SJCRH30 (cell line): Measurements from ENCODE around the gene PRKX. TPM values are rescaled to one million over a fixed set of nuclear protein-coding genes. Genes with fewer than 3 reads are reported as not detected.
"Not testable (repeated sequence)": the region's sequence is repeated elsewhere in the genome, so short reads cannot be mapped to it uniquely, and the experiment has no call there.

Experiments used
- DNase-seq, 2 experiments: peaks; one replicate each; pipeline ENCODE4 v3.0.0-alpha.2; 2015 to 2020
- H3K27ac ChIP-seq: fragments of 250-450 bp; sonication (Bioruptor Pico); 2 replicates; pipeline ENCODE4 v1.5.1; 2020; ENCODE audit warnings: mild to moderate bottlenecking, moderate library complexity
- H3K27me3 ChIP-seq: fragments of 250-450 bp; sonication (Bioruptor Pico); 2 replicates; pipeline ENCODE4 v1.5.1; 2020; ENCODE audit warnings: mild to moderate bottlenecking, moderate library complexity
- H3K36me3 ChIP-seq: fragments of 250-450 bp; sonication (Bioruptor Pico); 2 replicates; pipeline ENCODE4 v1.5.1; 2020; ENCODE audit warnings: mild to moderate bottlenecking, moderate library complexity
- H3K4me1 ChIP-seq: fragments of 250-450 bp; sonication (Bioruptor Pico); 2 replicates; pipeline ENCODE4 v1.5.1; 2020; ENCODE audit warnings: mild to moderate bottlenecking, moderate library complexity
- H3K4me3 ChIP-seq: fragments of 250-450 bp; sonication (Bioruptor Pico); 2 replicates; pipeline ENCODE4 v1.5.1; 2020; ENCODE audit warnings: mild to moderate bottlenecking, moderate library complexity
- H3K9me3 ChIP-seq: fragments of 250-450 bp; sonication (Bioruptor Pico); replicated peaks from 2 replicates; pipeline ENCODE4 v1.5.1; 2020; ENCODE audit warnings: mild to moderate bottlenecking, moderate library complexity
- total RNA-seq: library from RNA; depleted of rRNA; stranded (reverse); fragments of >200 nt; shearing (Covaris generic); gene quantifications from 2 replicates; pipeline ENCODE4 v1.2.3, GENCODE V29; 2014

PRKX gene
- total RNA-seq, 1 experiment from 2014 or later, result 57.4 TPM

DNA sequence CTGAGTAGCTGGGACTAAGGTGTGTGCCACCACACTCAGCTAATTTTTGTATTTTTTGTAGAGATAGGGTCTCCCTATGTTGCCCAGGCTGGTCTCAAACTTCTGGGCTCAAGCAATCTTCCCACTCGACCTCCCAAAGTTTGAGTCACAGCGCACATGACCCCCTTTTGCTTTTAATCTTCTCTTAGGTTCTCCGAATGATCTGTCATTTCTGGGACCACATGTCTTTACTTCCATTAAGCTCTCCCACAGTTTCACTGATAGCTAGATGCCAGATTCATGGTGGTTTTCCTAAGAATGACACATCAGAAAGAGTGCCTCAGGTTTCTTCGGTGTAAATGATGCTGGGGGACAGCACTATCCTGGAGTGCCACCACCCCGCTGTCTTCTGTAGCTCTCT is 17.9 kb downstream of the PRKX start:
- Histone ChIP-seq H3K4me1 (peaks cover 23% of the 10 kb centered on the region), H3K9me3 (no peaks in the 10 kb centered on the region), H3K27me3 (no peaks in the 10 kb centered on the region), H3K27ac (no peak overlapping the region), H3K36me3 (no peaks in the 10 kb centered on the region), H3K4me3 (no peak overlapping the region)
- no peak for DNase-seq

DNA sequence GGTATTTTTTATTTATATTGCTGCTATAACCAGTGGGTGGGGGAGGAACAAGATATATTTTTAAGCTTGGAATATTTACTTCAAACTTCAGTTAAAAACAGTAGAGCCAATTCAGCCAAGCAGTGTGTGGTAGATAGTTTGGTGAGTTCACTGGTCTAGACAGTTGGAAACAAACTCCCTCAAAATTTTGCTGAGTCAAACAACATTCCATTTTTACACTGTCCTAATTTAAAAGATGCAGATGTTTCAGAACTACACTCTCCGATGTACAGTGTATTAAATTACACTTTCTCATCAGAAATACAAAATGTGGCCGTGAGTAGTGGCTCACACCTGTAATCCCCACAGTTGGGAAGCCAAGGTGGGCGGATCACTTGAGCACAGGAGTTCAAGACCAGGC is 23.3 kb downstream of the PRKX start:
- H3K36me3 ChIP-seq, result no peaks in the 10 kb centered on the region
- peaks cover 4% of the 10 kb centered on the region; the same call in 1 of the 2 replicates for H3K4me1 ChIP-seq
- no peaks in the 10 kb centered on the region for H3K9me3 ChIP-seq
- no peak for DNase-seq
- H3K27me3 ChIP-seq, result no peaks in the 10 kb centered on the region
- no peak overlapping the region for H3K4me3 ChIP-seq
- no peak overlapping the region for H3K27ac ChIP-seq

DNA sequence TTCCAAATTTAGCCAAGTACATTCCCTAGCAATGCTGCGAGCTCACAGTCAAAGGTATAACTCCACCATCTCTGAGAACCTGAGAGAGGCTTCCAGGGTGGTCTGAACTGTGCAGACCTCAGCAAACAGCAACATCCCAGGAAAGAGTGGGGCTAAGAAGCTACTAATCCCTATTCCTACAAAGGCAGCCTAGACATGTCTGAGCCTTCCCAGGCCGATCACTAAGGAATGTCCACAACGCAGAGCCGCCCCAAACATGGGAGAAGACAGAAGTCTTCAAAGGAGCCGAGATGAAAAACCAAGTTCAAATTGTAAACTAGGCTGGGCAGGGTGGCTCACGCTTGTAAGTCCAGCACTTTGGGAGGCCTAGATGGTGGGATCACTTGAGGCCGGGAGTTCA is 30.2 kb downstream of the PRKX start:
- peak; percentile 62 to 68 for DNase-seq
- not testable (repeated sequence) for H3K9me3 ChIP-seq, H3K4me3 ChIP-seq, H3K27me3 ChIP-seq, H3K36me3 ChIP-seq
- Histone ChIP-seq H3K4me1 (peaks cover 36% of the 10 kb centered on the region), H3K27ac (peak overlapping the region; percentile 29; the same call in 1 of the 2 replicates)

DNA sequence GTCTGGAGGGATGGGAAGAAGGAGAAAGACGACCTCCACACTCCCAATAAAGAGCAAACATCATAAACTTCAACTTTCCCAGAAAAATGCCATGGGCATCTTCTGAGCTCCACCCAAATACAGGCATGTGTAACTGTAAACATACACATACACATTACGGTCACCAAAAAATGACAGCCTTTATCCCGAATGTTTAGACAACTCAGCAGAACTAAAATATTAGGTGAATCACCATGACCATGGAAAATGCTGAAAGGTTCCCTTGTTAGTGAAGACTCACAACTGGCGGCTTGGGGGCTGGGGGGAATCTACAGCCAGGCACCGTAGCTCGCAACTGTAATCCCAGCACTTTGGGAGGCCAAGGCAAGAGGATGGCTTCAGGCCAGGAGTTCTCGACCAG is 33.0 kb downstream of the PRKX start:
- no peaks in the 10 kb centered on the region for H3K36me3 ChIP-seq
- peak overlapping the region; percentile 90 for H3K27ac ChIP-seq
- no peaks in the 10 kb centered on the region for H3K9me3 ChIP-seq
- H3K27me3 ChIP-seq, result no peaks in the 10 kb centered on the region
- H3K4me3 ChIP-seq, result no peak overlapping the region
- DNase-seq, result peak; percentile 87 to 92
- peaks cover 32% of the 10 kb centered on the region for H3K4me1 ChIP-seq

DNA sequence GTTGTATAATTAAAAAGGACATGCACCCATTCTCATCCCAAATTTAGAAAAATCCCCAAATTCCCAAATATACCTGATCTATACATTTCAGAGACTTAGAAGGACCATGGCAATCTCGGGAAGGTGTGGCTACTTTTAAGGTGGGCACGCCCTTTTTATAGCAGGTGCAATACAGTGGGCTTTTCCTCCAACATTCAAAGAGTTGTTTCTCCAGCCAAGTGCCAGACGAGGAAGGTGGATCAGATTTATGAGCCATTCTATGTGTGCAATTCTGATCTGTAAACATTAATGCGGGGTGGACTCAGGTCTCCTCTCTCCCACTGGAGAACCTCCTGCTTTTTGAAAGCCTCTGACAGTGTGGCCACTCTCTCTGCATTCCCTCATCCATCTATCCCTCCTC is 33.8 kb downstream of the PRKX start:
- Histone ChIP-seq H3K9me3 (no peaks in the 10 kb centered on the region), H3K27me3 (no peaks in the 10 kb centered on the region), H3K4me1 (peaks cover 32% of the 10 kb centered on the region), H3K4me3 (no peak overlapping the region), H3K36me3 (no peaks in the 10 kb centered on the region), H3K27ac (peak overlapping the region; percentile 90)
- no peak for DNase-seq

DNA sequence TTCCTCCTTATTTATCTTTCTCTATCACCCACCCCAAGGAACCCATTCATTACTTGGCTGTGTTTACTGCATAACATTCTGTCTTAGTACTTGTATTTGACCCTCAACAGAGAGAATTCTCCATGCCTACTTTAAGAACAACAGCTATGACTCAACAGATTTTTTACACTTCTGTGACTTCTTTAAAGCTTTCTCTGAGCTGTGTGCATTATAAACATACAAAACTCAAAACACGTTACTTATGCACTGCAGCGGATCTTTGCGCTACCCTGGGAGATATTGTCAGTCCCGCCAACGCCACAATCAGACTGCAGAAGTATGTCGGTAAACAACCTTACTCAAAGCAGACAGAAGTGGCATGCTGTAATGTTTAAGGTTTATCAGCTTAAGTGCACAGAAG is 35.1 kb downstream of the PRKX start:
- H3K4me1 ChIP-seq, result peaks cover 32% of the 10 kb centered on the region
- H3K36me3 ChIP-seq, result 0 out of 2 replicates have a peak, but pooled peaks cover 4% of the 10 kb centered on the region
- H3K27ac ChIP-seq, result no peak overlapping the region
- H3K9me3 ChIP-seq, result no peaks in the 10 kb centered on the region
- H3K27me3 ChIP-seq, result no peaks in the 10 kb centered on the region
- H3K4me3 ChIP-seq, result no peak overlapping the region
- DNase-seq, result no peak

DNA sequence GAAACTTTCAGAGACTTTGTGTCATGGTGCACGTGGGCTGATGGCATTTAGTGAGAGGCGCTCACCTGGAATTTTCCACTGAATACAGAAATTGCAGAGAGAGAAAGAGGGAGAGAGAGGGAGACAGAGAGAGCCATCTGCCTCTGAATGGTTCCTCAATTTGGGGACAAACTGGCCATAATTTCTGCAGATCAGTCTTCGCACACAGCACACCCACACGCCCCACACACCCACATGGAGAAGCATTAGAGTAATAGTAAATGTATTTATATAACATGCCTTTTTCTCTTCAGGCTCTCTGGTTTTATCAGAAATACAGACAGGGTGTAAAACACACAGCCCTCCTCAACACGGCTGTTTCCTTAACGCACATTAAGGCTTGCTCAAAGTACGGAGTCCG is 38.6 kb downstream of the PRKX start:
- no peak overlapping the region for H3K27ac ChIP-seq
- peaks cover 9% of the 10 kb centered on the region for H3K4me1 ChIP-seq
- peaks cover 12% of the 10 kb centered on the region for H3K36me3 ChIP-seq
- no peak overlapping the region for H3K4me3 ChIP-seq
- H3K27me3 ChIP-seq, result no peaks in the 10 kb centered on the region
- no peak for DNase-seq
- no peaks in the 10 kb centered on the region for H3K9me3 ChIP-seq

DNA sequence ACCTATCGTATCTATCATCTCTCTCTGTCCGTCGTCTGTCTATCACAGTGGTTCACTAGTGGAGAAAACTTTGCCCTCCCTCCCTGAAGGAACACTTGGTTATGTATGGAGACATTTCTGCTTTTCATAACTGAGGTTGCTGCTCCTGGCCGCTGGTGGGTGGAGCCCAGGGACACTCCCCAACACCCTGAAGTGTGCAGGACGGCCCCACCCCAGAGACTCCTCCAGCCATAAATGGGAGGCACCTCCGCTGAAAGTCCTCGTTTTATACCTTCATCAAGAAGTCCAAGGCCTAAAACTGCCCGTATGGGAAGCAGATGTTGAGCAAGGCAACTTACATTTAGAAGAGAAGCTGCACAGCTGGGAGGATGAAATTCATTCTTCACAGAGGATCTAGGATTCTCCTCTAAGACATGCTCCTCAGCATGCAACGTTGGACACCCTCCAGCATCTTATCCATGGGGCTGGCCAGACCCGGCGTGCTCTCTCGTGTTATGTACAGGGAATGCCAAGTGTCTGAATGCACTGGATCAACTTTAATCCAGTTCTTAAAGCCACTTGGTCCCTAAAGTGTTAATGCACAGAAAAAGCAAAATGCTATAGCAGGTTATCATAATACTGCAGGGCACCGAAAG is 43.5 kb downstream of the PRKX start:
- H3K4me1 ChIP-seq, result no peaks in the 10 kb centered on the region
- H3K27me3 ChIP-seq, result no peaks in the 10 kb centered on the region
- DNase-seq, result no peak
- H3K4me3 ChIP-seq, result no peak overlapping the region
- H3K27ac ChIP-seq, result no peak overlapping the region
- H3K36me3 ChIP-seq, result peaks cover 22% of the 10 kb centered on the region
- no peaks in the 10 kb centered on the region for H3K9me3 ChIP-seq

DNA sequence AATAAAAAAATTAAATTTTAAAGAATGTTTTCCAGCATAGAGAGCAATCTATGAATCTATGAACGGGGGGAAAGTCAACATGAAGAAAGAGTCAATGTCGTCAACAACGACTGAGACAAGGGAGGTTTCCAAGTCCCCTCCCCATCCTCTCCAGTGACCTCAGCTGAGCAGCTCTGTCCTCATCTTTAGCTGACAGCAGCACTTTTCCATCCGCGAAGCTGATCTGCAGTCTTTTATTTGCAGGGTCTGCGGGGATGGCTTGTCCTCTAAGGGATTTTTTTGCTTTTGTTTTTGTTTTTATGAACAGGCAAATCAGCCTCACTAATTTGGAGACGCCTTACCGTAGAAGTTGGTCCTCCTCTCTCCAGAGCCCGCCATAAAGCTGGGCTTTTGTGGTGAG is 46.5 kb downstream of the PRKX start:
- H3K27me3 ChIP-seq, result no peaks in the 10 kb centered on the region
- H3K4me1 ChIP-seq, result no peaks in the 10 kb centered on the region
- DNase-seq, result no peak
- H3K27ac ChIP-seq, result no peak overlapping the region
- no peak overlapping the region for H3K4me3 ChIP-seq
- no peaks in the 10 kb centered on the region for H3K9me3 ChIP-seq
- 0 out of 2 replicates have a peak, but pooled peaks cover 13% of the 10 kb centered on the region for H3K36me3 ChIP-seq

DNA sequence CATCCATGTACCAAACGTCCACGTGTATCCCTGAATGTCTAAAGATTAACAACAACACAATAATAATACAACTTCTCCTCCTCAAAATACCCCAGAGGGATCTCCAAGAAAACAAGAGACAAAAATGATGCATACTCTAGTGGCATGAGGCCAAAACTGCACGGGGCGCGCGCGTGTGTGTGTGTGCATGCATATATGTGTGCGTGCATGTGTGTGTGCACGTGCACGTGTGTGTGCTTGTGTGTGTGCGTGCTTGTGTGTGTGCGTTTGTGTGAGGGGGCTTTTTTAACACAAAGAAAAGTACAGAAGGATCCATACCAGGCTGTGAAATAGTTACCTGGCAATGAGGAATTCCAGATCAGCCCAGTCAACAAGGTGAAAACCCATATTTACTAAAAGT is 48.5 kb downstream of the PRKX start:
- H3K9me3 ChIP-seq, result no peaks in the 10 kb centered on the region
- H3K27me3 ChIP-seq, result no peaks in the 10 kb centered on the region
- H3K4me1 ChIP-seq, result no peaks in the 10 kb centered on the region
- H3K4me3 ChIP-seq, result no peak overlapping the region
- no peak for DNase-seq
- no peak overlapping the region for H3K27ac ChIP-seq
- H3K36me3 ChIP-seq, result 0 out of 2 replicates have a peak, but pooled peaks cover 10% of the 10 kb centered on the region

DNA sequence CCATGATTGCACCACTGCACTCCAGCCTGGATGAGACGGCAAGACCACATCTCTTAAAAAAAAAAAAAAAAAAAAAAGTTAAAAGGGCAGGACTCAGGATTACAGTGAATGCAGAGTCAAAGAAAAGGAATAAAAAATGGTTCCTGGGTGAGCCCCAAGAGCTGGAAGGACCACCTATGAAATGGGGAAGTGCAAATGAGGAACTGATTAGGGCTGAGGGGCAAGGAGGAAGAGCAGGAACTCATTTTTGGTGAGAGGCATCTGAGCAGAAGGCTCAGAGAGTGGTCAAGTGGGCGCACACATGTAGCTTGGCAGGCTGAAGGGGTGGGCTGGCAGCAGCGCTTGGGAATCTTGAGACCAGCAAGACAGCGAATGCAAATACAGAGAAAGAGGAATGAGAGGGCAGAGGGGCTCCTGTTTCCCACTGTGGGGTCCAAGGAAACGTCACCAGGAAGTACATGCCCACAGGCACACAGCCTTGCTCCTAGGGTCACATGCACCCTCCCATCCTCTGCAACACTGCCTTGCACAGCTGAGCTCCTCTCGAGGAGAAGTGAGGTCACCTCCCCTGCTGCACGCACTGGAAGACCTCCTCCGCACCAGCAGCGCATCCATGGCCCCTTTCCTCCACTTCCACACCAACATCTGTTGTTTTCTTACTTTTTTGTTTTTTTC is 49.7 kb downstream of the PRKX start:
- not testable (repeated sequence) for H3K27me3 ChIP-seq, DNase-seq, H3K36me3 ChIP-seq, H3K4me1 ChIP-seq, H3K9me3 ChIP-seq, H3K27ac ChIP-seq, H3K4me3 ChIP-seq

DNA sequence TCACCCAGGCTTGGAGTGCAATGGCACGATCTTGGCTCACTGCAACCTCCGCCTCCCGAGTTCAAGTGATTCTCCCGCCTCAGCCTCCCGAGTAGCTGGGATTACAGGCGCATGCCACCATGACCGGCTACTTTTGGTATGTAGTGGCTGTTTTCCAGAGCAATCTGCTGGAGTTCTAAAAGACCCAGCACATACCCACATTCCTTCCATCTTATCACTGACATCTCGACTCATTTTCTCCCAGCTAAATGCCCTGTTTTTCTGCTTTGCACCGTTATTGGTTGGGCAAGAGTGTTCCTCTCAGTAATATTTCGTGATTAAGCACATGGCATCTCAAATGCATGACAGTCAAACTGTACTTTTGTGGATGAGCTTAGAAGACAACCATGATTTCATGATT is 53.7 kb downstream of the PRKX start:
- H3K27me3 ChIP-seq, result no peaks in the 10 kb centered on the region
- H3K4me1 ChIP-seq, result no peaks in the 10 kb centered on the region
- no peak overlapping the region for H3K27ac ChIP-seq
- DNase-seq, result no peak
- H3K4me3 ChIP-seq, result no peak overlapping the region
- H3K9me3 ChIP-seq, result no peaks in the 10 kb centered on the region
- peaks cover 13% of the 10 kb centered on the region; the same call in 1 of the 2 replicates for H3K36me3 ChIP-seq

DNA sequence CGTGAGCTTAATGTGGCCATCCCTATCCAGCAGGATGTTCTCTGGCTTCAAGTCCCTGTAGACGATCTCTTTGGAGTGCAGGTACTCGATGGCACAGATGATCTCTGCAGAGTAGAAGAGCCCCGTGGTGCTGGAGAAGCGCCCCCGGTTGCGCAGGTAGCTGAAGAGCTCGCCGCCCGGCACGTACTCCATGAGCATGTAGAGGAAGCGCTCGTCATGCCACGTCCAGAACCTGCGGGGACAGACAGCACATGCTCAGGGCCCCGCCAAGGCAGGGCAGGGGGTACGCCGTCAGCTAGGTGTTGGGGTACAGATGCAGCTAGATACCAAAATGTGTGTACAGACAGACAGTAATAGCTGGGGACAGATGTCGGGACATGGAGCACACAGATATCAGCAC is 58.3 kb downstream of the PRKX start:
- Histone ChIP-seq H3K4me3 (no peak overlapping the region), H3K36me3 (peaks cover 24% of the 10 kb centered on the region; the same call in 1 of the 2 replicates), H3K27ac (no peak overlapping the region), H3K4me1 (no peaks in the 10 kb centered on the region), H3K9me3 (no peaks in the 10 kb centered on the region), H3K27me3 (no peaks in the 10 kb centered on the region)
- DNase-seq, result no peak

DNA sequence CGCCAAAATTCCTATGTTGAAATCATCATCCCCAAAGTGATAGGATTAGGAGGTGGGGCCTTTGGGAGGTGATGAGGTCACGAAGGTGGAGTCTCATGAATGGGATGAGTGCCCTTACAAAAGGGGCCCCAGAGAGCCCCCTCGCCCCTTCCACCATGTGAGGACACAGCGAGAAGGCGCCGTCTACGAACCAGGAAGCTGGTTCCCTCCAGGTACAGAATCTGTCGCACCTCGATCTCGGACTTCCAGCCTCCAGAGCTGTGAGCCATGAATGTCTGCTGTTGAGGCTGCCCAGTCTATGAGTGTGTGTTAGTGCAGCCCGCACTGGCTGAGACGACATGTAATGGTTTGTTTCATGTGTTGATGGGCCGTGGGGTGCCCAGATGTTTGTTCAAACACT is 60.3 kb downstream of the PRKX start:
- DNase-seq, result no peak
- Histone ChIP-seq H3K9me3 (no peaks in the 10 kb centered on the region), H3K4me1 (no peaks in the 10 kb centered on the region), H3K27ac (no peak overlapping the region), H3K36me3 (peaks cover 24% of the 10 kb centered on the region; the same call in 1 of the 2 replicates), H3K4me3 (no peak overlapping the region), H3K27me3 (no peaks in the 10 kb centered on the region)

DNA sequence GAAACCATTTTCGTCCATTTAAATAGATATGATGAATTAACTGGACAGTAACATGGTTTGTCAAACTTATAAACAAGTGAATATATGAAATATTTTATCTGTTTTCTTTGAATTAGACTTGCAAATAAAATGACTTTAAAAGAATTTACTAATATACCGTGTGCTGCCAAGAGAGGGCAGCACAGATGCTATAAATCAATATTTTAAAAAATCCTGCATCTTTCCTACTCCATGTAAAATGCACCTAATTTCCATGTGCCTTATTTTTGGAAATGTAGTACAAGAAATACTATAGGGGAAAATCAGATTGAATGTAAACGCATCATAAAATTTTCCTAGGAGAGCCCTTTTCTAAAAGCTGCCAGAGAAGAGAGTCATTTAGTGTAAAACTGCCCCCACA is 62.2 kb downstream of the PRKX start:
- H3K27me3 ChIP-seq, result no peaks in the 10 kb centered on the region
- peaks cover 22% of the 10 kb centered on the region for H3K36me3 ChIP-seq
- DNase-seq, result peak in 1 of 2 experiments; percentile 42
- H3K27ac ChIP-seq, result no peak overlapping the region
- no peaks in the 10 kb centered on the region for H3K9me3 ChIP-seq
- no peaks in the 10 kb centered on the region for H3K4me1 ChIP-seq
- H3K4me3 ChIP-seq, result no peak overlapping the region

DNA sequence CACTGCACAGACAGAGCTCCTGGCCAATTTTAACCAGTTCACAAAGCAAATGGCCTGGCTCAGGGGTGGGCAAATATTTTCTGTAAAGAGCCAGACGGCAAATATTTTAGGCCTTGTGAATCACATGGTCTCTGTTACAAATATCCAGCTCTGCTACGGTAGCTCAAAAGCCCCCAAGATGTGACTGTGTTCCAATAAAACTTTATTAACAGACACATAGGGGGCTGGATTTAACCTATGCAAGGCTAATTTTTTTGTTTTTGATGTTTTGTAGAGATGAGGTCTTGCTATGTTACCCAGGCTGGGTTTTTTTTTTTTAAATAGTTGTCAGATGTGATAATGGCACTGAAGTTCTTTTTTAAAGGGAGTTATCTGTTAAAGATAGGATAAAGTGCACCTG is 65.4 kb downstream of the PRKX start:
- H3K4me3 ChIP-seq, result no peak overlapping the region
- H3K27me3 ChIP-seq, result no peaks in the 10 kb centered on the region
- H3K27ac ChIP-seq, result no peak overlapping the region
- H3K36me3 ChIP-seq, result peaks cover 15% of the 10 kb centered on the region
- no peaks in the 10 kb centered on the region for H3K4me1 ChIP-seq
- H3K9me3 ChIP-seq, result no peaks in the 10 kb centered on the region
- DNase-seq, result no peak
